Prostate gland (tissue), 2 donors: Measurements from ENCODE around the gene PLOD3. TPM values are rescaled to one million over a fixed set of nuclear protein-coding genes. Genes with fewer than 3 reads are reported as not detected.
A peak's percentile ranks its signal among the peaks of the same experiment; 100 is the strongest.

Source experiments
- DNase-seq: peaks from one replicate; pipeline ENCODE4 v3.0.0-alpha.2; 2019; ENCODE audit warnings: low spot score
- H3K27ac ChIP-seq, 2 donors: fragments of 200-600 bp; sonication (generic); 2 replicates each; pipeline ENCODE4 v1.5.1; 2017 to 2019
- H3K27me3 ChIP-seq: fragments of 200-600 bp; sonication (generic); replicated peaks from 2 replicates; pipeline ENCODE4 v1.5.1; 2019; ENCODE audit not compliant: insufficient read depth
- H3K36me3 ChIP-seq, 2 donors: fragments of 200-600 bp; sonication (generic); 1 replicate in 1 of 2; 2 replicates in 1 of 2; pipeline versions ENCODE4 v1.5.1 to v1.8.1; 2017 to 2019
- H3K4me1 ChIP-seq: fragments of 200-600 bp; sonication (generic); replicated peaks from 2 replicates; pipeline ENCODE4 v1.5.1; 2019
- H3K4me3 ChIP-seq, 2 donors: fragments of 200-600 bp; sonication (generic); 2 replicates each; pipeline ENCODE4 v1.5.1; 2017 to 2019
- H3K9me3 ChIP-seq: fragments of 200-600 bp; sonication (generic); 2 replicates; pipeline ENCODE4 v1.5.1; 2017
- POLR2A ChIP-seq: fragments of 450-650 bp; IDR thresholded peaks from one replicate; pipeline ENCODE4 v1.6.1; 2016; ENCODE audit warnings: antibody characterized with exemption, mild to moderate bottlenecking
- POLR2AphosphoS5 ChIP-seq: sonication (generic); formaldehyde crosslinking; IDR thresholded peaks from one replicate; pipeline ENCODE4 v1.6.1; 2017; ENCODE audit warnings: antibody characterized with exemption
- WGBS: methylation state at CpG from one replicate; pipeline ENCODE4 v1.1.5; 2018; 5-methylcytosine and 5-hydroxymethylcytosine counted together
- intact Hi-C: fragments of 100-400 bp; cut with DNase I; formaldehyde crosslinking; loops from one replicate; pipeline ENCODE4 v1.14.2; 2022
- total RNA-seq, 2 donors: library from RNA; depleted of rRNA; stranded (reverse); fragments of >200 nt; gene quantifications; one replicate each; pipeline ENCODE4 v1.1.0, GENCODE V29; 2016
- TF ChIP-seq, protein P1 (sequence below), 4 experiments: fragments of 200-600 bp in 2 of 4; fragments of 450-650 bp in 2 of 4; sonication (generic) in 2 of 4; IDR thresholded peaks; 1 replicate in 3 of 4; 2 replicates in 1 of 4; pipeline ENCODE4 v1.5.1; 2016 to 2019; ENCODE audit warnings: antibody characterized with exemption in 4 of 4, mild to moderate bottlenecking in 2 of 4, moderate library complexity in 2 of 4

PLOD3 gene
- total RNA-seq, 2 donors from 2014 or later = 24.2 to 52.5 TPM

DNA sequence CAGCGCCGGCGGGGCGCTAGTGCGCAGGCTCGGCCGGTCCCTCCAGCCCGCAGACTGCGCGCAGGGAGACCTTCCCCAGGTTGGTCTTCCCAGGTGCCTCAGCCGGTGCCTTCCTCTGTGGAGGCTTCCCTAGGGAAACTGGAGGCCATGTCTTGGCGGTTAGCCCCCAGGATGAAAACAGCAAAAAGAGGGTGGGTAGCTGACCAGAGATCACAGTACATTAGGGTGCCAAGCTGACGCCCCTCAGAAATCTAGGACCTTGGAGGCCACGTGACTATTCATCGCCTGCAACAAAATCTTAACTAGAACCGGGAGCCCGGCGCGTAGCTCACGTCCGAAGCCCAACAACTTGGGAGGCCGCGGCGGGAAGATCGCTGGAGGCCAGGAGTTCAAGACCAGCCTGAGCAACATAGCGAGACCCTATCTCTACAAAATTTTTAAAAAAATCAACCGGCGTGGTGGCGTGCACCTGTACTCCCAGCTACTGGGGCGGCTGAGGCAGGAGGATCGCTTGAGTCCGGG, 27.8 kb upstream of the PLOD3 start:
- WGBS = 28% methylated on average over 32 of the region's 32 CpGs
- peaks cover 3% of the 10 kb centered on the region for H3K4me1 ChIP-seq
- intact Hi-C loops = loop anchor here (2.0 kb wide), 1 partner anchor 28 kb away; the partner anchor contains the start of gene PLOD3
- peaks cover 0 to 2% of the 10 kb centered on the region in 2 donors for H3K36me3 ChIP-seq
- H3K27ac ChIP-seq = peak overlapping the region; percentile 97
- H3K27me3 ChIP-seq = no peaks in the 10 kb centered on the region
- DNase-seq = no peak
- no peak for TF ChIP-seq POLR2A
- TF ChIP-seq POLR2AphosphoS5 = no peak
- TF ChIP-seq, protein P1, sequence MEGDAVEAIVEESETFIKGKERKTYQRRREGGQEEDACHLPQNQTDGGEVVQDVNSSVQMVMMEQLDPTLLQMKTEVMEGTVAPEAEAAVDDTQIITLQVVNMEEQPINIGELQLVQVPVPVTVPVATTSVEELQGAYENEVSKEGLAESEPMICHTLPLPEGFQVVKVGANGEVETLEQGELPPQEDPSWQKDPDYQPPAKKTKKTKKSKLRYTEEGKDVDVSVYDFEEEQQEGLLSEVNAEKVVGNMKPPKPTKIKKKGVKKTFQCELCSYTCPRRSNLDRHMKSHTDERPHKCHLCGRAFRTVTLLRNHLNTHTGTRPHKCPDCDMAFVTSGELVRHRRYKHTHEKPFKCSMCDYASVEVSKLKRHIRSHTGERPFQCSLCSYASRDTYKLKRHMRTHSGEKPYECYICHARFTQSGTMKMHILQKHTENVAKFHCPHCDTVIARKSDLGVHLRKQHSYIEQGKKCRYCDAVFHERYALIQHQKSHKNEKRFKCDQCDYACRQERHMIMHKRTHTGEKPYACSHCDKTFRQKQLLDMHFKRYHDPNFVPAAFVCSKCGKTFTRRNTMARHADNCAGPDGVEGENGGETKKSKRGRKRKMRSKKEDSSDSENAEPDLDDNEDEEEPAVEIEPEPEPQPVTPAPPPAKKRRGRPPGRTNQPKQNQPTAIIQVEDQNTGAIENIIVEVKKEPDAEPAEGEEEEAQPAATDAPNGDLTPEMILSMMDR (IDR thresholded peaks at IDR 0.05) = no peak
- H3K9me3 ChIP-seq = no peaks in the 10 kb centered on the region
- peak overlapping the region; percentile 54 to 78 for H3K4me3 ChIP-seq

DNA sequence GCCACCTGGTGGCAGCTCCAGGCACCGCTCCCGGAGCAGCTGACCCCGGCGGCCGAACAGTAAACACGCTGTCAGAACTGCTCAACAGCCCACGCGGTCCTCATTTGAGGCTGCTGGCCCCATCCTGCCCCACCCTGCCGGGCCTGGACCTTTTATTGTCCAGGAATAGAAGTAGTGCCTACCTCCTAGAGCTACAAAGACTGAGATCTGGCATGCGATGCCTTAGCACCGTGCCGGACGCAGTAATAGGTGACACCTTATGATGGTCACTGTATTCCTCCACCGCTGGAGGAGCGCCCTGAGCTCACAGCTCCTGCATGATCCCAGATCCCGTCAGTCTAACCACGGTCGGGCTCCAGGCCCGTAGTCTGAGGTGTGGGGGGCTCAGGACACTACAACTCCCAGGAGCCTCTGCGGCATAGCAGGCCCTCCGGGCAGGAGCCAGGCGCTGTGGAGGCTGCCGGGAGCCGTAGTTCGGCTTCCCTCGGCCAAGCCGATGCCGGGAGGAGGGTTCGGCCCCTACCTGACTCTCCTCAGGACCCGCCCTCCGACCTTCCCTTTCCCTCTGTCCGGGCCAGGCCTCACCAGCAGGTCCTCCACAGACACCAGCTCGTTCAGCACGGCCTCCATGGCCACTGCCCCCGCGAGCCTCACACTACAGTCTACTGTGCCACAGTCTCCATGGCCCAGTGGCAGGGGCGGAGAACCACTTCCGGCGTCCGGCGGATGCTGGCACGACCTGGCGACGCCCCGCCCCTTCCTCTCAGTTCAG, 27.2 kb upstream of the PLOD3 start, which contains the start of gene FIS1:
TSS of gene FIS1 (minus strand) at position 707 of the 772 bp plus-strand sequence. CDS start at position 630, 77 bp downstream.
- Histone ChIP-seq H3K4me3 (peak within 1 kb of the TSS; percentile 54 to 78), H3K27ac (peak within 1 kb of the TSS; percentile 97), H3K36me3 (peaks cover 0 to 7% of the 10 kb centered on the region in 2 donors), H3K4me1 (no peaks in the 10 kb centered on the region), H3K9me3 (no peaks in the 10 kb centered on the region), H3K27me3 (no peaks in the 10 kb centered on the region)
- intact Hi-C loops = loop anchor here (2.0 kb wide), 1 partner anchor 28 kb away; the partner anchor contains the start of gene PLOD3
- WGBS = 0% methylated on average over 40 of the region's 45 CpGs
- TF ChIP-seq POLR2A (peak; percentile 54), POLR2AphosphoS5 (peak; percentile 86)
- TF ChIP-seq, protein P1 (IDR thresholded peaks at IDR 0.05) = peak; percentile 83 to 96 (median 90)
- DNase-seq = peak; percentile 92

DNA sequence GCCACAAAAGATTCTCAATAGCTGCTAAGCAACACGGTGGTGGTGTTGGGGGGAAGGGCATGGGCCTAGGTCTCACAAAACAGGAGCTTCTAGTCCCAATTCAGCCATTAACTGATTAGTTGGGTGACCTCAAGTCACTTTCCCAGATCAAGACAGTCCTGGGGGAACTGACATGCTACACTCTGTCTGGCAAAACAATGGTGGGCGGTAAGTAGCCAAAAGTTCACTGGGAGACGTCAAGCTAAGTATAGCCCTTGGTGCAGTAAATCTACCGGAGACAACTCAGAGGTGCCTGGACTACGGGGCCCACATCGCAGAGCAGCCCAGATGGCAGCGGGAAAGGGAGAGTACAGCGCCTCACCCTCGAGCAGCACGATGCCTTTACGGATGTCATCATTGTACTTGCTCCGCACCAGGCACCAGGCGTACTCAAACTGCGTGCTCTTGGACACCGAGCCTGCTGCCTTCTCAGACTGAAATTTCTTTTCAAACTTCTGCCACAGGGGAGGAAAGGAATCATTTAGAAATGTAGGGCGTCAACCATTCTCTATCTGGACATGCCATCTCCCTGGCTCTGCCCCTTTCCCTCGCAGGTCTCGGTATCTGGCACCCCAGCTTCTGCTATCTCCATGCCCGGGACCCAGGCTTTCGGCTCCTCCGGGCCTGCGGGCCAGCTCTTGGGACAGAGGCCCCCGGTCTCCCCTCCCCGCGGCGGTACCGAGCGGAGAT, 26.4 kb upstream of the PLOD3 start:
- intact Hi-C loops = loop anchor here (2.0 kb wide), 1 partner anchor 27 kb away; the partner anchor contains the start of gene PLOD3
- no peak for DNase-seq

GRCh38 chr7:101241443-101242349, 24.3 kb upstream of the PLOD3 start:
- 62% methylated on average over 16 of the region's 16 CpGs for WGBS
- no peaks in the 10 kb centered on the region for H3K9me3 ChIP-seq
- no peak for DNase-seq
- intact Hi-C loops = no loop called here
- no peak overlapping the region for H3K27ac ChIP-seq
- no peak overlapping the region for H3K4me3 ChIP-seq
- no peaks in the 10 kb centered on the region for H3K4me1 ChIP-seq
- H3K27me3 ChIP-seq = no peaks in the 10 kb centered on the region
- TF ChIP-seq, protein P1 (IDR thresholded peaks at IDR 0.05) = no peak
- TF ChIP-seq POLR2A = no peak
- no peak for TF ChIP-seq POLR2AphosphoS5
- H3K36me3 ChIP-seq = peaks cover 0 to 9% of the 10 kb centered on the region in 2 donors

More for the DNA sequence above, 26.4 kb upstream of the PLOD3 start:
- Histone ChIP-seq H3K27me3 (no peaks in the 10 kb centered on the region), H3K36me3 (peaks cover 0 to 9% of the 10 kb centered on the region in 2 donors), H3K4me3 (peak overlapping the region; percentile 54 to 78), H3K9me3 (no peaks in the 10 kb centered on the region), H3K4me1 (no peaks in the 10 kb centered on the region), H3K27ac (peak overlapping the region; percentile 97)
- no peak for TF ChIP-seq POLR2A
- TF ChIP-seq, protein P1 (IDR thresholded peaks at IDR 0.05) = no peak
- TF ChIP-seq POLR2AphosphoS5 = no peak
- 20% methylated on average over 28 of the region's 28 CpGs for WGBS
